K562 (cell line): ENCODE measurements around the gene FMC1. TPM values are rescaled to one million over a fixed set of nuclear protein-coding genes. Genes with fewer than 3 reads are reported as not detected.

Experiments
- BDP1 ChIP-seq: IDR thresholded peaks from 3 replicates; pipeline ENCODE4 v1.6.1; 2011; ENCODE audit not compliant: insufficient read length, insufficient read depth
- CBX8 ChIP-seq: fragments of 200-600 bp; sonication (generic); IDR thresholded peaks from 2 replicates; pipeline ENCODE4 v1.6.1; 2012; ENCODE audit warnings: borderline replicate concordance, mixed run types, low read depth, mild to moderate bottlenecking, moderate library complexity, mixed read lengths, low read length, control low read depth, inconsistent platforms; ENCODE audit not compliant: poor library complexity, severe bottlenecking; ENCODE audit errors: extremely low read depth
- CEBPB ChIP-seq: fragments of 450-650 bp; IDR thresholded peaks from 2 replicates; pipeline ENCODE4 v1.6.1; 2016; ENCODE audit warnings: missing genetic modification characterization, missing compliant biosample characterization
- DMBX1 ChIP-seq: fragments of 250-450 bp; sonication (Bioruptor Pico); IDR thresholded peaks from 2 replicates; pipeline ENCODE4 v1.8.0; 2022; ENCODE audit warnings: inconsistent platforms, mild to moderate bottlenecking, moderate library complexity, borderline replicate concordance
- E4F1 ChIP-seq: fragments of 250-450 bp; sonication (Bioruptor Pico); IDR thresholded peaks from 2 replicates; pipeline ENCODE4 v1.5.0; 2021; ENCODE audit warnings: mild to moderate bottlenecking, borderline replicate concordance
- PML ChIP-seq: IDR thresholded peaks from 2 replicates; pipeline ENCODE4 v1.6.1; 2012; ENCODE audit warnings: low read length, inconsistent platforms
- PREB ChIP-seq: sonication (generic); formaldehyde crosslinking; IDR thresholded peaks from 2 replicates; pipeline ENCODE4 v1.8.1; 2023; ENCODE audit warnings: mild to moderate bottlenecking, missing genetic modification reagents
- RNF219 ChIP-seq: fragments of 250-450 bp; sonication (Bioruptor Pico); IDR thresholded peaks from 2 replicates; pipeline ENCODE4 v1.5.0; 2022; ENCODE audit warnings: mild to moderate bottlenecking
- SIN3A ChIP-seq, 2 experiments: fragments of 150-350 bp in 1 of 2; IDR thresholded peaks; 2 replicates each; pipeline ENCODE4 v1.6.1; 2011 to 2016; ENCODE audit warnings: borderline replicate concordance in 2 of 2, low read depth in 2 of 2, low read length in 2 of 2, mild to moderate bottlenecking in 2 of 2, moderate library complexity in 2 of 2; ENCODE audit not compliant: control insufficient read depth in 1 of 2
- SMAD3 ChIP-seq: fragments of 450-650 bp; formaldehyde crosslinking; conservative IDR thresholded peaks from 2 replicates; pipeline ENCODE4 v1.4.0; 2020; ENCODE audit warnings: mild to moderate bottlenecking
- SMARCC2 ChIP-seq: fragments of 450-650 bp; IDR thresholded peaks from 2 replicates; pipeline ENCODE4 v1.6.1; 2017; ENCODE audit warnings: antibody characterized with exemption, moderate library complexity, mild to moderate bottlenecking, low read depth
- SUPT5H ChIP-seq: fragments of 450-650 bp; IDR thresholded peaks from 2 replicates; pipeline ENCODE4 v1.6.1; 2016
- TEAD4 ChIP-seq, 2 experiments: sonication (generic) in 1 of 2; formaldehyde crosslinking in 1 of 2; IDR thresholded peaks; 2 replicates each; pipeline versions ENCODE4 v1.6.1 to v1.8.0; 2012 to 2022; ENCODE audit warnings: borderline replicate concordance in 1 of 2, inconsistent platforms in 1 of 2, low read length in 1 of 2, mild to moderate bottlenecking in 1 of 2, missing genetic modification reagents in 1 of 2
- YY1 ChIP-seq, 3 experiments: IDR thresholded peaks; 2 replicates each; pipeline ENCODE4 v1.6.1; 2011; ENCODE audit warnings: low read length in 2 of 3, mild to moderate bottlenecking in 2 of 3, moderate library complexity in 2 of 3, borderline replicate concordance in 1 of 3, control low read depth in 1 of 3, low read depth in 1 of 3; ENCODE audit not compliant: insufficient read depth in 3 of 3, insufficient replicate concordance in 2 of 3, control insufficient read depth in 1 of 3, insufficient read length in 1 of 3; ENCODE audit errors: extremely low read depth in 1 of 3
- ZC3H4 ChIP-seq: sonication (generic); formaldehyde crosslinking; IDR thresholded peaks from 2 replicates; pipeline ENCODE4 v1.9.0; 2021; ENCODE audit warnings: missing genetic modification reagents, borderline replicate concordance
- ZNF217 ChIP-seq: sonication (generic); formaldehyde crosslinking; IDR thresholded peaks from 2 replicates; pipeline ENCODE4 v1.8.0; 2022; ENCODE audit warnings: mild to moderate bottlenecking, missing genetic modification reagents
- ZNF311 ChIP-seq: fragments of 250-450 bp; sonication (Bioruptor Pico); IDR thresholded peaks from 2 replicates; pipeline ENCODE4 v1.4.0; 2020; ENCODE audit warnings: mild to moderate bottlenecking, moderate library complexity
- ZNF449 ChIP-seq: fragments of 250-450 bp; sonication (Bioruptor Pico); IDR thresholded peaks from 2 replicates; pipeline ENCODE4 v1.8.0; 2022; ENCODE audit warnings: moderate library complexity, mild to moderate bottlenecking, inconsistent platforms
- polyA plus RNA-seq, 8 experiments: library from polyadenylated mRNA; depleted of rRNA in 4 of 8; stranded (reverse) in 5 of 8; unstranded in 3 of 8; fragments of >200 nt; fragmentation: Nextera tagmentation in 2 of 8; fragmentation: Illumina TruSeq in 1 of 8; extraction: Ambion mirVana in 2 of 8; extraction: Trizol in 1 of 8; gene quantifications; 2 replicates each; pipeline versions ENCODE4 v1.2.1 to v1.2.3, GENCODE V29; 2011 to 2014; ENCODE audit warnings: inconsistent platforms in 1 of 8, missing spikeins in 1 of 8
- total RNA-seq, 7 experiments: library from RNA; depleted of rRNA in 6 of 7; stranded (reverse); fragments of >200 nt in 6 of 7; fragmentation: Illumina TruSeq in 2 of 7; extraction: Trizol in 2 of 7; gene quantifications; 2 replicates each; pipeline versions ENCODE4 v1.2.1 to v1.2.3, GENCODE V29; 2011 to 2021; ENCODE audit warnings: low replicate concordance in 1 of 7

FMC1 gene
- total and polyA plus RNA-seq, 9 of the 15 experiments (the other 6 are each of a cell fraction or from before 2014, with no cell fraction given), result 14.0 to 116 (median 29.0) TPM

GRCh38 chr7:139341776-139342226 is 664 bp downstream of the FMC1 start (continued):
- TF ChIP-seq PREB (CRISPR knock-in tag) (0 out of 2 replicates have a peak, but pooled peaks have one; percentile 2), PML (peak; percentile 23), SMAD3 (CRISPR knock-in tag) (0 out of 2 replicates have a peak, but pooled peaks have one; percentile 43), YY1 (IDR thresholded peaks at IDR 0.05; ENCODE audit: borderline replicate concordance in 1 of 3, control insufficient read depth in 1 of 3, extremely low read depth in 1 of 3, insufficient read depth in 3 of 3, insufficient read length in 1 of 3, insufficient replicate concordance in 2 of 3, low read depth in 1 of 3, low read length in 2 of 3) (peak in 1 of 3 experiments; percentile 85), RNF219 (CRISPR knock-in tag) (no peak), ZC3H4 (CRISPR knock-in tag) (peak; percentile 78; the same call in 1 of the 2 replicates), ZNF217 (CRISPR knock-in tag) (no peak), SMARCC2 (0 out of 2 replicates have a peak, but pooled peaks have one; percentile 6), E4F1 (CRISPR knock-in tag) (no peak), CEBPB (tag) (no peak; the same call in 1 of the 2 replicates), ZNF311 (CRISPR knock-in tag) (no peak), TEAD4 (IDR thresholded peaks at IDR 0.05; ENCODE audit: low read length) (peak; percentile 42; the same call in 1 of the 2 replicates), TEAD4 (CRISPR knock-in tag; IDR thresholded peaks at IDR 0.05; ENCODE audit: borderline replicate concordance) (no peak), CBX8 (no peak), SUPT5H (no peak; the same call in 1 of the 2 replicates), BDP1 (no peak), ZNF449 (CRISPR knock-in tag) (no peak), DMBX1 (CRISPR knock-in tag) (no peak), SIN3A (IDR thresholded peaks at IDR 0.05; ENCODE audit: borderline replicate concordance in 2 of 2, control insufficient read depth in 1 of 2, low read depth in 2 of 2, low read length in 2 of 2) (0 out of 4 replicates have a peak, but pooled peaks of 1 of the 2 experiments have one; percentile 25)
